Bronchial epithelial cell (primary cell): ENCODE measurements around the gene GALNT18. TPM values are rescaled to one million over a fixed set of nuclear protein-coding genes. Genes with fewer than 3 reads are reported as not detected.

Experiments
- DNase-seq: peaks from one replicate; pipeline ENCODE4 v3.0.0-alpha.2; 2010; ENCODE audit warnings: low read depth
- FAIRE-seq: peaks from 2 replicates; lab custom pipeline; 2011; peaks lifted over from hg19 to GRCh38; lab: Jason Lieb, UNC
- H3K27me3 ChIP-seq: 2 replicates; pipeline ENCODE4 v1.5.1; 2011; ENCODE audit warnings: low read length; ENCODE audit not compliant: control insufficient read depth, insufficient read depth
- H3K36me3 ChIP-seq: 2 replicates; pipeline ENCODE4 v1.5.1; 2011; ENCODE audit warnings: low read length; ENCODE audit not compliant: control insufficient read depth, insufficient read depth
- H3K4me3 ChIP-seq: 2 replicates; pipeline ENCODE4 v1.5.1; 2011; ENCODE audit warnings: mild to moderate bottlenecking, low read depth, low read length, control low read depth
- total RNA-seq: library from RNA; depleted of rRNA; stranded (reverse); fragments of >200 nt; gene quantifications from 2 replicates; pipeline ENCODE4 v1.2.1, GENCODE V29; 2014
- TF ChIP-seq, protein P1 (sequence below): IDR thresholded peaks from 2 replicates; pipeline ENCODE4 v1.5.1; 2011; ENCODE audit warnings: mild to moderate bottlenecking, moderate library complexity, low read length, control low read depth, inconsistent platforms; ENCODE audit not compliant: insufficient read depth, severe bottlenecking

GALNT18 gene
- total RNA-seq, 1 donor from 2014 or later = 26.1 TPM

DNA sequence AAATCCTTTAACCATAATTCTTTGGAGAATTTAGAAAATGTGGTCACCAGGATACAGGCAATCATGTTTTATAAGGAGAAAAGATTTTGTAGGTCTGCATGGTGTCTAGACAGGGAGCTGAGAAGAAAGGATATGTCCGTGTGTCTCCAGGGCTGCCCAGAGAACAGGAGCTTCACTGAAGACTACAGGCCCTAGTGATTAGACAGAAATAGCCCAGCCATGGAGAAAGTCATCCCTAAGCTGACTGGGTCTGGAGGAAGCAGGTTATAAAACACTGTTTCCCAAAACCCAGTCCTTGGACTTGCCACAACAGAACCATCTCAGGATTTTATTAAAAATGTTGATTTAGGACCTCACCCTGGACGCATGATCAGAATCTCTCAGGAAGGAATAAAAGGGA, 84.4 kb downstream of the GALNT18 start:
- no peaks in the 10 kb centered on the region for H3K36me3 ChIP-seq
- no peak for FAIRE-seq

DNA sequence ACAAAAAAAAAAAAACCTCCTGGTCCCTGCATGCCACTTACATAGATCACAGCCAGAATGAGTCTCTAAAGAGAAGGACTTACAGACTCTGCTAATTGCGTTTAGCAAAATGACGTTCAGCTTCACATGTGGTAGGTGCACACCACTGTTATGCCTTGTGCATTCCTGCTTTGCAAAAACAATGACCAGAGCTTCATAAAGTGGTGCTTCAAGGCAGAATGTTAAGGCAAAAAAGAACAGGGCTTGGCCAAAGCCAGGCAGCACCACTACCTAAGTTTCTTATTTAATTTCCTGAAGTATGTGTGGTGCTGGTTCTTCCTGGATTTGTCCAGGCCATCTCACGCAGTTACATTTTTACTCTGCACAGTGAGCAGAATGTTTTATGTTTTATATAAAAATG, 85.2 kb downstream of the GALNT18 start:
- Histone ChIP-seq H3K36me3 (no peaks in the 10 kb centered on the region), H3K27me3 (no peaks in the 10 kb centered on the region), H3K4me3 (no peak overlapping the region)
- TF ChIP-seq, protein P1, sequence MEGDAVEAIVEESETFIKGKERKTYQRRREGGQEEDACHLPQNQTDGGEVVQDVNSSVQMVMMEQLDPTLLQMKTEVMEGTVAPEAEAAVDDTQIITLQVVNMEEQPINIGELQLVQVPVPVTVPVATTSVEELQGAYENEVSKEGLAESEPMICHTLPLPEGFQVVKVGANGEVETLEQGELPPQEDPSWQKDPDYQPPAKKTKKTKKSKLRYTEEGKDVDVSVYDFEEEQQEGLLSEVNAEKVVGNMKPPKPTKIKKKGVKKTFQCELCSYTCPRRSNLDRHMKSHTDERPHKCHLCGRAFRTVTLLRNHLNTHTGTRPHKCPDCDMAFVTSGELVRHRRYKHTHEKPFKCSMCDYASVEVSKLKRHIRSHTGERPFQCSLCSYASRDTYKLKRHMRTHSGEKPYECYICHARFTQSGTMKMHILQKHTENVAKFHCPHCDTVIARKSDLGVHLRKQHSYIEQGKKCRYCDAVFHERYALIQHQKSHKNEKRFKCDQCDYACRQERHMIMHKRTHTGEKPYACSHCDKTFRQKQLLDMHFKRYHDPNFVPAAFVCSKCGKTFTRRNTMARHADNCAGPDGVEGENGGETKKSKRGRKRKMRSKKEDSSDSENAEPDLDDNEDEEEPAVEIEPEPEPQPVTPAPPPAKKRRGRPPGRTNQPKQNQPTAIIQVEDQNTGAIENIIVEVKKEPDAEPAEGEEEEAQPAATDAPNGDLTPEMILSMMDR = no peak
- FAIRE-seq (no peak), DNase-seq (no peak)

More for the DNA sequence above, 84.4 kb downstream of the GALNT18 start:
- no peak for DNase-seq
- TF ChIP-seq, protein P1 = no peak
- no peak overlapping the region for H3K4me3 ChIP-seq
- no peaks in the 10 kb centered on the region for H3K27me3 ChIP-seq

DNA sequence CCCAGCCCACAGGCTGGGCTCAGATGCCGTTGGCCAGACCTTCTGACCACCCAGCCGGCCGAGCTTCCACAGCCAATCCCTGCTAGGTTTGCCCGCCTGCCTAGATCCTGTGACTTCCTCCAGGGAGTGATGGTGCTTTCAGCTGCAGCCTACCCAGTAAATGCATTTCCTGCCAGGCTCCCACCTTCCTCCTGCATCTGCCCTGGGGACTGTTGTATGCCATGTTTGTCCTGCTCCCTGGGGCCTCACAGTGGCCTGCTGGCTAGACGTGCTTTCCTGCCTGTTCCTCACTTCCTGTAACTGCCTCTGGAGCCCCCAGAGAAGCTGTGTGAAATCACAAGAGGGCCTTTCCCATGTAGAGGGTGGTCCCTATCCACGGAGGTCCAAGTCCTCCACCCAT, 86.2 kb downstream of the GALNT18 start:
- Histone ChIP-seq H3K27me3 (no peaks in the 10 kb centered on the region), H3K4me3 (no peak overlapping the region), H3K36me3 (no peaks in the 10 kb centered on the region)
- DNase-seq (no peak), FAIRE-seq (no peak)
- TF ChIP-seq, protein P1 = no peak

DNA sequence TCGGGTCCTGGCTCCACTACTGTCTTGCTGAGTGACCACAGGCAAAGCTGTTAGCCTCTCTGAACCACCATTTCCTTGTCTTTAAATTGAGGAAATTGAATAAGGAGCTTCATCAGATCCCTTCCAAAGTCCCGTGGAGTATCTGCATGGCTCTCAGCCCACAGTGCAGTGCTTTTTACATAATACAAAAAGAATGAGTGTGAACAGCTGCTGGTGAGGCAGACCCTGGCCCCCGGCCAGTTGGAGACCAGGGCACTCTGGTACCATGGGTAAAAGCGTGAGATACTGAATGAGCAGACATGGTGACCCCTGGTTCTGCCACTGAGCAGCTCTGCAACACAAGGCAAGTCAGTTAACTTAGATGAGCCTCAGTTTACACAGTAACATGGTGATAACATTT, 86.8 kb downstream of the GALNT18 start:
- TF ChIP-seq, protein P1 = no peak
- FAIRE-seq (no peak), DNase-seq (no peak)
- Histone ChIP-seq H3K27me3 (no peaks in the 10 kb centered on the region), H3K4me3 (no peak overlapping the region), H3K36me3 (no peaks in the 10 kb centered on the region)

DNA sequence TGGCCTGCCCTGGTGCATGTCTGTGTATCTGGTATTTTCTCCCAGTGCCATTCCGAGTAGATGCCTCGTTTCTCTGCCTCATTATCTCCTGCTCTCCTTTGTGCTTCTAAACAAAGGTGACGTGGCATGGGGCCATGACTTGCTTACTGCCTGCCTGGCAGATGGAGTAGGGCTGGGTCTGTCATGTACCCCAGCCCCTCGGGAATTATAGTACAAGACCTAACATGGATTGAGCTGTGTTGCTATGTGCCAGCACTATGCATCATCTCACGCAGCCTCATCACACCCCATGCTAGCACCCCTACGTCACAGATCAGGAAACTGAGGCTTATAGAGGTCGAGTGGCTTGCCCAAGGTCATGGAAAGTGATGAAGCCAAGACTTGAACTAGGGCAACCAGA, 88.1 kb downstream of the GALNT18 start:
- no peak for FAIRE-seq
- no peaks in the 10 kb centered on the region for H3K36me3 ChIP-seq
- H3K4me3 ChIP-seq = no peak overlapping the region
- no peak for DNase-seq
- TF ChIP-seq, protein P1 = no peak
- H3K27me3 ChIP-seq = no peaks in the 10 kb centered on the region

DNA sequence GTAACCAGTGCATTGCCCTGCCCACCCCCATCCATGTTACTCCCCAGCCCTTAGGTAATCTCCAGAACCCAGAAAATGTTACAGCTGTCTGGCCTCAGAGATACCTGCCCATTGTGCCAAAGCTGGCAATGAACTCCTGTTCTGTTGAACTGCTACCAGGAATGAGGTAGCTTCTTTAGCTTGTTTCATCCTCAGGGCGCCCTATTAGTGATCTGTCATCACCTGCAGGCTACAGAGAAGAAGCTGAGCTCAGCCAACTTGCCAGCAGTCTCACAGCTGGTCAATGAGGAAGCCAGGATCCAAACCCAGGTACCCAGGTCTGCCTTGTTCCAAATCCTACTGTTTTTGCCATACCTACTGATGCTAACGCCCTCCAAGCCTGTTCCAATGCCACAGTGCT, 88.7 kb downstream of the GALNT18 start:
- DNase-seq (no peak), FAIRE-seq (no peak)
- TF ChIP-seq, protein P1 = no peak
- H3K27me3 ChIP-seq = no peaks in the 10 kb centered on the region
- no peak overlapping the region for H3K4me3 ChIP-seq
- no peaks in the 10 kb centered on the region for H3K36me3 ChIP-seq
